Parathyroid adenoma (tissue), 2 donors: Measurements from ENCODE around the gene TNFRSF19.

ENCODE experiments used
- H2AFZ ChIP-seq: fragments of 300-600 bp; sonication (generic); one replicate; pipeline ENCODE4 v1.7.0; 2017; ENCODE audit warnings: antibody characterized with exemption, mild to moderate bottlenecking
- H3K27ac ChIP-seq: fragments of 300-600 bp; sonication (generic); one replicate; pipeline ENCODE4 v1.7.0; 2017
- H3K27me3 ChIP-seq: fragments of 300-600 bp; sonication (generic); one replicate; pipeline ENCODE4 v1.7.0; 2017; ENCODE audit warnings: low read length; ENCODE audit not compliant: control insufficient read depth, insufficient read depth
- H3K36me3 ChIP-seq: fragments of 300-600 bp; sonication (generic); one replicate; pipeline ENCODE4 v1.7.0; 2017; ENCODE audit warnings: low read length; ENCODE audit not compliant: control insufficient read depth, insufficient read depth
- H3K4me1 ChIP-seq: fragments of 300-600 bp; sonication (generic); one replicate; pipeline ENCODE4 v1.7.0; 2017; ENCODE audit warnings: control low read depth
- H3K4me2 ChIP-seq: fragments of 300-600 bp; sonication (generic); one replicate; pipeline ENCODE4 v1.7.0; 2017; ENCODE audit warnings: low read length
- H3K4me3 ChIP-seq: fragments of 300-600 bp; sonication (generic); one replicate; pipeline ENCODE4 v1.7.0; 2017; ENCODE audit warnings: low read depth, low read length
- H3K79me2 ChIP-seq: fragments of 300-600 bp; sonication (generic); one replicate; pipeline ENCODE4 v1.7.0; 2017; ENCODE audit warnings: control low read depth
- H3K9ac ChIP-seq: fragments of 300-600 bp; sonication (generic); one replicate; pipeline ENCODE4 v1.7.0; 2017; ENCODE audit warnings: mild to moderate bottlenecking
- H3K9me3 ChIP-seq: fragments of 300-600 bp; sonication (generic); one replicate; pipeline ENCODE4 v1.7.0; 2017; ENCODE audit warnings: low read length; ENCODE audit not compliant: control insufficient read depth
- TF ChIP-seq, protein P1 (sequence below): fragments of 300-600 bp; sonication (generic); IDR thresholded peaks from one replicate; pipeline ENCODE4 v1.7.0; 2017; ENCODE audit warnings: antibody characterized with exemption, mild to moderate bottlenecking
- donor health status: primary hyperparathyroidism.

The TNFRSF19 gene

DNA sequence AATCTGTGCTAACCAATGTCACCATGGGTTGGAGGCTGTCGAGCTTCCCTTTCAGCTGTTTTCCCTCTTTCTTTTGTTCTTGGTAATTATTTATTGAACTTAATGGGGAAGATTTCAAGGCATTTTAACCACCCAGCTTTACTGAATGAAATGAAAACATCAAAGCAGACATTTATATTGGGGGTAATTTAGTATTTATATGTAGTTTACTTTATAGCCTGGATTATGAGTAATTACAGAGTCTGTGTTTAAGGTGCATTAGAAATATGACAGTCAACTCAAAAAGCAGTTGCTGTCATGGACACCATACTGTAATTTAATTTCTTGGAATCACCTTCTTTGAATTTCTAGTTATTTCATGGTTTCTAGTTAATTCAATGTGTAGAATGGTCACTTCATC lies 42.0 kb downstream of the TNFRSF19 start:
- Histone ChIP-seq H3K79me2 (no peaks in the 10 kb centered on the region), H3K9me3 (no peaks in the 10 kb centered on the region), H3K4me3 (no peak overlapping the region)

DNA sequence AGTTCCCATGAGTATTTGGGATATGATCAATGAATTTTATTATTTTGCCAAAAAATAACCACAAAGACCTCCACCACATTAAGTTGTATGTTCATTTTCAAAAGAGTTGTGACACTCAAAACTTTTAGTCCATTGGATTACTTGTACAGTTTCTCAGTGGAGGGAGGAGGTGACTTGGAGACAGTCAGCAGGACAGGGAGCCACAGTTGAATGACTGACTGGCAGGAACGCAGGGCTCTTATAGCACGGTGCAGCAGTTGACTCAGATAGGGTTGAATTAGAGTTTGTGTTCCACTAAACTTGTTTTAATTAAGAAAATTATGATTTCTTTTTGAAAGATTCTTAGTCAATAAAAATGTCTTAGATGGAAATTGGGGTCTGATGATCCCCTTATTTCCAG lies 42.5 kb downstream of the TNFRSF19 start:
- no peak overlapping the region for H3K9ac ChIP-seq
- H3K79me2 ChIP-seq: no peaks in the 10 kb centered on the region
- no peaks in the 10 kb centered on the region for H3K4me1 ChIP-seq
- H3K9me3 ChIP-seq: no peaks in the 10 kb centered on the region
- no peak overlapping the region for H3K4me3 ChIP-seq
- H3K27me3 ChIP-seq: no peaks in the 10 kb centered on the region
- no peak overlapping the region for H3K27ac ChIP-seq
- no peak overlapping the region for H2AFZ ChIP-seq
- TF ChIP-seq, protein P1, sequence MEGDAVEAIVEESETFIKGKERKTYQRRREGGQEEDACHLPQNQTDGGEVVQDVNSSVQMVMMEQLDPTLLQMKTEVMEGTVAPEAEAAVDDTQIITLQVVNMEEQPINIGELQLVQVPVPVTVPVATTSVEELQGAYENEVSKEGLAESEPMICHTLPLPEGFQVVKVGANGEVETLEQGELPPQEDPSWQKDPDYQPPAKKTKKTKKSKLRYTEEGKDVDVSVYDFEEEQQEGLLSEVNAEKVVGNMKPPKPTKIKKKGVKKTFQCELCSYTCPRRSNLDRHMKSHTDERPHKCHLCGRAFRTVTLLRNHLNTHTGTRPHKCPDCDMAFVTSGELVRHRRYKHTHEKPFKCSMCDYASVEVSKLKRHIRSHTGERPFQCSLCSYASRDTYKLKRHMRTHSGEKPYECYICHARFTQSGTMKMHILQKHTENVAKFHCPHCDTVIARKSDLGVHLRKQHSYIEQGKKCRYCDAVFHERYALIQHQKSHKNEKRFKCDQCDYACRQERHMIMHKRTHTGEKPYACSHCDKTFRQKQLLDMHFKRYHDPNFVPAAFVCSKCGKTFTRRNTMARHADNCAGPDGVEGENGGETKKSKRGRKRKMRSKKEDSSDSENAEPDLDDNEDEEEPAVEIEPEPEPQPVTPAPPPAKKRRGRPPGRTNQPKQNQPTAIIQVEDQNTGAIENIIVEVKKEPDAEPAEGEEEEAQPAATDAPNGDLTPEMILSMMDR: no peak
- no peaks in the 10 kb centered on the region for H3K36me3 ChIP-seq
- H3K4me2 ChIP-seq: no peak overlapping the region

More for the DNA sequence above, 42.0 kb downstream of the TNFRSF19 start:
- Histone ChIP-seq H3K27me3 (no peaks in the 10 kb centered on the region), H2AFZ (no peak overlapping the region), H3K36me3 (no peaks in the 10 kb centered on the region), H3K9ac (no peak overlapping the region), H3K4me2 (no peak overlapping the region), H3K27ac (no peak overlapping the region), H3K4me1 (no peaks in the 10 kb centered on the region)
- TF ChIP-seq, protein P1: no peak

DNA sequence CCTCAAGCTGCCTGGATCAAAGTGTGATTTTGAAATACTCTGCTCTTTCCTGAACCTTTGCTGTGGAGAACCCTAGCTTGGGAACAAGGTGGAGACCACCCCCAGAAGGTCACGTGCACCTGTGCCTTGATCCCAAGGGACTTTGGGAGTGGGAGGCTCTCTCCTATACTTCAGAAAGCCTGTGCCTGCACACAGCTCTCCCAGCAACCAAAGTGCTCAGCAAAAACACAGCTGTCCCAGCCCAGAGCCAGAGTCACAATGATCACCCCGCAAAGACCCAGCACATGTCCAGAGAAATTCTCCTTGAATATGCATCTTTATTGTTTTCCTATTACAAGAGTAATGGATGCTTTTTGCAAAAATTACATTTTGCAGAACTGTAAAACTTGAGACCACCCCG lies 43.4 kb downstream of the TNFRSF19 start:
- TF ChIP-seq, protein P1: no peak

DNA sequence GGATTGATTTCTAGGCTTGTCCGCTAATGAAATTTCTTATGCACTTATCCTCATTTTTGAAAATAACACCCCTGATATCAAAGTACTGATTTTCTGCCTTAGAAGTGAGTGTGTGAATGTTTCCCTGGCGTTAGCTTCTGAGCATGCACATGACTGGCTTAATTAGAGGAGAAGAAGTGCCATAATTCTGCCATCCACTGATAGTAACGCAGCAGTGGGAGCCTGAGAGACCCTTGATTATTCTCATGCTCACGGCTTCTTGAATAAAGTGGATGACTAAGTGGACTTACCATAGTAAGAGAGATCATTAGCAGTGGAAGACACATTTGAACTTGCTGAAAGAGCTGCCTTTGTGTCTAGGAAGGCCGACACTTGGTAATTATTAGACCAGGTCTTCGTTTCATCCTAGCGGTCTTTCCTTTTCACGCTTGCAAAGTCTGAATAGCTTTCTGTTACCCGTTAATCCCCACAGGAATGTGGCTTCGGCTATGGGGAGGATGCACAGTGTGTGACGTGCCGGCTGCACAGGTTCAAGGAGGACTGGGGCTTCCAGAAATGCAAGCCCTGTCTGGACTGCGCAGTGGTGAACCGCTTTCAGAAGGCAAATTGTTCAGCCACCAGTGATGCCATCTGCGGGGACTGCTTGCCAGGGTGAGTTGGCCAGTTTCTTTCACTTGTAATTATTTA lies 45.3 kb downstream of the TNFRSF19 start:
- Histone ChIP-seq H3K4me1 (no peaks in the 10 kb centered on the region), H3K27ac (no peak overlapping the region), H3K9ac (no peak overlapping the region), H3K4me3 (no peak overlapping the region), H3K36me3 (no peaks in the 10 kb centered on the region), H3K4me2 (no peak overlapping the region), H3K27me3 (no peaks in the 10 kb centered on the region), H3K79me2 (no peaks in the 10 kb centered on the region), H3K9me3 (no peaks in the 10 kb centered on the region), H2AFZ (no peak overlapping the region)
- TF ChIP-seq, protein P1: no peak

More for the DNA sequence above, 43.4 kb downstream of the TNFRSF19 start:
- H2AFZ ChIP-seq: no peak overlapping the region
- no peaks in the 10 kb centered on the region for H3K4me1 ChIP-seq
- no peaks in the 10 kb centered on the region for H3K27me3 ChIP-seq
- H3K27ac ChIP-seq: no peak overlapping the region
- no peaks in the 10 kb centered on the region for H3K36me3 ChIP-seq
- no peak overlapping the region for H3K9ac ChIP-seq
- H3K9me3 ChIP-seq: no peaks in the 10 kb centered on the region
- H3K4me2 ChIP-seq: no peak overlapping the region
- no peaks in the 10 kb centered on the region for H3K79me2 ChIP-seq
- no peak overlapping the region for H3K4me3 ChIP-seq

DNA sequence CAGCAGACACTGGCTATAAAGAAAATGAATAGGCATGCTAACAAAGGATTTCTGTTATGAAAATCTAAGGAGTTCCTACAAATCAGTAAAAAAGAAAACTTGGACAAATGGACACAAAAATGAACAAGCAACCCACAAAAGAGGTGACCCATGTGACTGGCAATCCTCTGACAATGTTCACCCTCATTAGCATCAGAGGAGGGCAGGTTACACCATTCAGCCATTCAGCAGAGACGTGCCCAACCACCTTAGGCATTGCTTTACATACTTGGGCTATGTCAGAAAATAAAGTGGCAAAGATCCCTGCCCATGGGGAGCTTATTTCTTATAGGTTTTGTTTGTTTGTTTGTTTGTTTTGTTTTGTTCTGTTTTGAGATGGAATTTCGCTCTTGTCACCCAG lies 46.0 kb downstream of the TNFRSF19 start:
- no peak overlapping the region for H3K4me3 ChIP-seq
- no peaks in the 10 kb centered on the region for H3K27me3 ChIP-seq
- no peaks in the 10 kb centered on the region for H3K4me1 ChIP-seq
- no peak overlapping the region for H3K27ac ChIP-seq
- no peak overlapping the region for H2AFZ ChIP-seq
- no peaks in the 10 kb centered on the region for H3K9me3 ChIP-seq
- no peak overlapping the region for H3K9ac ChIP-seq
- no peaks in the 10 kb centered on the region for H3K36me3 ChIP-seq
- TF ChIP-seq, protein P1: no peak
- H3K79me2 ChIP-seq: no peaks in the 10 kb centered on the region
- no peak overlapping the region for H3K4me2 ChIP-seq
